Measurements from ENCODE around the gene DOCK4. TPM values are rescaled to one million over a fixed set of nuclear protein-coding genes. Genes with fewer than 3 reads are reported as not detected.

The DOCK4 gene
- total RNA-seq, 1 experiment from 2014 or later = 4.9 TPM

DNA sequence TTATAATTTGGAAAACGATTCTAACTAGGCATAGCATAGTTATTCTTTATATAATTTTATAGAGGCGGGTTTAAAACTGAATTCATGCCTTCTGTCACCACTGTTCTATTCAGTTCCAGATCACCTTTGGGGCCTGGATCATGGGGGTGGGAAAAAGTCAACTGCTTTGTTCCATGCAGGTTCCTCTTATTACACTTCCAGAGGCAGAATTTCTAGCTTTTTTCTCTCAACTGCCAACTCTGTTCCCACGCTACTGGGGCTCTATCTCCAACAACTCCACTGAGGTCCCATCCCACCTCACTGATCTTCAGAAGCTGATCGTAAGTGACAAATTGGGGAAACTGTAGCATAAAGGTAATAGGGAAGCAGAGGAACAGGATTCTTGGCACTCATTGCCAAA, 360.3 kb downstream of the DOCK4 start:
- H4K20me1 ChIP-seq (ENCODE audit: control insufficient read depth, insufficient read depth, insufficient read length) = no peaks in the 10 kb centered on the region
- no peak overlapping the region for H3T11ph ChIP-seq (ENCODE audit: low read length)
- peaks cover 10 to 34% (median 24%) of the 10 kb centered on the region in 3 experiments for H3K36me3 Mint-ChIP-seq (ENCODE audit: insufficient read depth in 1 of 3, low read depth in 3 of 3)
- H3K9me3 Mint-ChIP-seq = peaks cover 9 to 15% of the 10 kb centered on the region in 2 experiments
- TF ChIP-seq CTCF (conservative IDR thresholded peaks at IDR 0.05) = no peak
- no peak overlapping the region for H2AK5ac ChIP-seq (ENCODE audit: insufficient read length, low read length)
- no peak overlapping the region for H3K56ac ChIP-seq (ENCODE audit: insufficient read length, low read depth, low read length)
- no peak overlapping the region for H2BK5ac ChIP-seq (ENCODE audit: insufficient read length, low read length)
- no peak overlapping the region for H2AFZ ChIP-seq (ENCODE audit: low read length)
- no peak overlapping the region for H3K9ac ChIP-seq (ENCODE audit: extremely low read depth, insufficient read length, low read length)
- H3K9me3 ChIP-seq (ENCODE audit: control insufficient read depth, low read depth, low read length) = no peaks in the 10 kb centered on the region
- no peak overlapping the region for H3K18ac ChIP-seq (ENCODE audit: insufficient read length, low read depth, low read length)
- no peaks in the 10 kb centered on the region for H3K4me1 ChIP-seq (ENCODE audit: insufficient read depth, low read length)
- no peak overlapping the region for H3K4ac ChIP-seq (ENCODE audit: low read depth, low read length)
- no peaks in the 10 kb centered on the region; the same call in 1 of the 2 replicates for H3K27me3 Mint-ChIP-seq (ENCODE audit: low read depth)
- no peak overlapping the region for H2BK120ac ChIP-seq (ENCODE audit: low read depth, low read length, poor library complexity, severe bottlenecking)
- H3K23me2 ChIP-seq (ENCODE audit: insufficient read length, low read depth, low read length, poor library complexity, severe bottlenecking) = no peaks in the 10 kb centered on the region
- H3K4me2 ChIP-seq (ENCODE audit: insufficient read depth, insufficient read length, low read length) = no peak overlapping the region
- no peak overlapping the region for H2BK20ac ChIP-seq (ENCODE audit: low read depth, low read length, poor library complexity, severe bottlenecking)
- no peak overlapping the region for H2BK15ac ChIP-seq (ENCODE audit: low read depth, low read length)
- peaks cover 9 to 12% of the 10 kb centered on the region in 2 experiments for H3K4me1 Mint-ChIP-seq
- H4K5ac ChIP-seq (ENCODE audit: insufficient read length, low read depth, low read length) = no peak overlapping the region
- H3K23ac ChIP-seq (ENCODE audit: insufficient read length, low read depth, low read length) = no peak overlapping the region
- no peaks in the 10 kb centered on the region for H3K79me1 ChIP-seq (ENCODE audit: insufficient read depth, low read depth, low read length, poor library complexity, severe bottlenecking)
- no peak overlapping the region for H2BK12ac ChIP-seq (ENCODE audit: insufficient read length, low read depth, low read length)
- no peak overlapping the region for H4K8ac ChIP-seq (replicated peaks; ENCODE audit: insufficient read length, low read depth, low read length)
- no CpG with 5 or more reads among the region's 4 CpGs for WGBS (ENCODE audit: extremely low coverage, insufficient read length, low lambda C conversion rate)
- no peaks in the 10 kb centered on the region for H3K27me3 ChIP-seq (ENCODE audit: insufficient read depth, low read length)
- no peak overlapping the region for H3K27ac ChIP-seq (ENCODE audit: insufficient read length, low read depth, low read length)
- DNase-seq = no peak
- H3K27ac Mint-ChIP-seq = no peak overlapping the region
- no peak overlapping the region for H3K14ac ChIP-seq (ENCODE audit: insufficient read depth, low read length)
- H3K79me2 ChIP-seq (ENCODE audit: insufficient read depth, low read length) = no peaks in the 10 kb centered on the region
- no peak overlapping the region for H4K91ac ChIP-seq (ENCODE audit: insufficient read length, low read depth, low read length)
- no peak overlapping the region for H3K4me3 Mint-ChIP-seq
